ENCODE measurements around the gene S100A7. TPM values are rescaled to one million over a fixed set of nuclear protein-coding genes. Genes with fewer than 3 reads are reported as not detected.
"Not testable (repeated sequence)": the region's sequence is repeated elsewhere in the genome, so short reads cannot be mapped to it uniquely, and the experiment has no call there.

Gene S100A7
- polyA plus RNA-seq, 5 donors: not detected

DNA sequence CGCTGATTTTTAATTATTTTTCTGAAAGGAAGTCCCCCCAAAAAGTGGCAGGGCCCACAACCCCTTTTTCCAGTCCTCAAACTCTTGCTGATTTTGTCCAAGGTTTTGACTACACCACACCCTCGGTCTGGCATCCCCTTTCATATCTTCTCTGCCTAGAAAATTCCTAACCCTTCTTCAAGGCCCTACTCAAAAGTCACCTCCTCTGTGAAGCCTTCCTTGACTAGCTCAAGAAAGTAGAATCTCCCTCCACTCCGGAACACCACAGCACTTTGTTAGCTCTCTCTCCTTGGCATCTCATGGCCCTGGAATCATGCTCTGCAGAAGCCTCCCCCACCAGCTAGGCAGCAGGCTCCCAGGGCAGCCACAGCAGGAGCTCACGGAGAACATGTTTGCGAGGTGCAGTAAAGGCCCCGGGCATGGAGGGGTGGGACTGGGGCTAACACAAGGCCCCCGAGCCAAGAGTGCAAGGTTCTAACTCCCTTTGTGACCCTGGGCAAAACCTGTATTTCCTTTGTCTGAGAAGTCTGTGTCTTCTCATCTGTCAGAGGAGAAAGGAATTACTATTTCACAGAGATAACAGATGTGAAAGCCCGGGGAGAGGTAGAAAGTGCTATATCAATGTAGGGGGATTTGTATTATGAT is 17.7 kb upstream of the S100A7 start:
- no peak for DNase-seq

DNA sequence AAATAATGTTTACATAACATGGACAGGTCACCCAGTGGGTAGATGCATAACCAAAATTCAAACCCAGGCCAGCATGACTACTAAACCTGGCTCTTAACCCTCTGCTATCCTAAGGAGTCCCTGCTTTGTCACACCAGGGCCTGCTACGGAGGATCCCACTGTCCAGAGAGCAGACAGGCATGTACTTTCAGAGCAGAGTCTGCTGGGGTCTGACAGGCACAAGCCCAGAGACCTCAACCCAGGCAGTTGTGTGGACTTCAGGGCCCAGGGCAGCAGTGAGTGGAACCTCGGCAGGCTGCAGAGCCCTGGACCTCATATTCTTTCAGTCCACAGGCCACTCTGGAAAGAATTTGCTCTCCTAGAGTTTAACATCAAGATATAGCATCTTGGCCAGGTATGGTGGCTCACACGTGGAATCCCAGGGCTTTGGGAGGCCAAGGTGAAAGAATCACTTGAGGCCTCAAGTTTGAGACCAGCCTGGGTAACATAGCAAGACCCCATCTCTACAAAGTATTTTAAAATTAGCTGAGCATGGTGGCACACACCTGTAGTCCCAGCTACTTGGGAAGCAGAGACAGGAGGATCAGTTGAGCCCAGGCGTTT is 16.1 kb upstream of the S100A7 start:
- DNase-seq: no peak

DNA sequence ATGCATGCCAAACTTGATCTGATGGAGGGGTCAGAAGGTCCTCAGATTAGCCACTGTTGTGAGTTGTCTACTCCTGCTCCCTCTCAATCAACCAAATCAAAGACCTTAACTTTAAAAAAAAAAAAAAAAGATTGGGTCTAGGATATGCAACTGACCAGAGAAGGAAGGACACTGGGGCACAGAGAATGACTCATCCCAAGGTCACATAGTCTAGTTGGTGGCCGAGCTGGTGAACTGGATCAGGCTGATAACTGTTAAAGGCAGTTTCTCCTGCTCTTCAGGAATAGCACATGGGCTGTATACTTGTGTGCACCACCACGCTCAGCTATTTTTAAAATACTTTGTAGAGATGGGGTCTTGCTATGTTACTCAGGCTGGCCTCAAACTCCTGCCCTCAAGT is 14.8 kb upstream of the S100A7 start:
- no peak for DNase-seq

DNA sequence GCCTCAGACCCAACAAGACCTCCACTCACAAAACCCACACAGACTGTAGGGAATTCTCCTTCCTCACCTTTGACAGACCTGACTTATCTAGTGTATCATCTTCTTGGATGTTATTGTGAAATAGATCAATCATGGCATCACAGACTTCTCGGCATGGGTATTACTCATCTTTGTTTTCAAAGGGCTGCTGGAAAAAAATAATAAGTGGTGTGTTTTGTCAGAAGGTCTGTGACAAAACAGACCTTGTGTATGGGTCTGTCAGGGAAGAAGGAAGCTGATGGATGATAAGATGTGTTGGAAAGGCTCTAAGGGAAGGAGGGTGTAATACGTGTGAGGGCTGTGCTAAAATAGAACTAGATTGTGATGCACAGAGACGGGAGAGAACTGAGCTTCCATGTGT is 13.9 kb upstream of the S100A7 start:
- DNase-seq: no peak

DNA sequence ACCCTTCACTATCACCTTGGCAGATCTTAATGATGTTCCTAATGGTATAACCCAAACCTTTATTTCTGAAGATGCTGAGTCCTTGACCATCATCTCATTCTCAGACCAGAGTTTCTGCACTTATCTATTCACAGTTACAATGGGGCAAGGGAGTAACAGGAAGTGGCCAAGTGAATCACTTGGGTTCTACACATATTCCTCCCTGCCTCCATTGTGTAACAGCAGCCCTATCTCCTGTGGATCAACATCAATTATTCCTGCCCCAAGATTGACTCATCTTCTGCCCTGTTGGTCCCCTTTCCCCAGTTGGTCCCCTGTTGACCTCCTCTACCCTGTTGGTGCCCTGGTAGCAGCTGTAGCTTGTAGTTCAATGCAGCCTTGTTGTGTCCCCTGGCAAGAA is 10.3 kb upstream of the S100A7 start:
- DNase-seq: no peak

DNA sequence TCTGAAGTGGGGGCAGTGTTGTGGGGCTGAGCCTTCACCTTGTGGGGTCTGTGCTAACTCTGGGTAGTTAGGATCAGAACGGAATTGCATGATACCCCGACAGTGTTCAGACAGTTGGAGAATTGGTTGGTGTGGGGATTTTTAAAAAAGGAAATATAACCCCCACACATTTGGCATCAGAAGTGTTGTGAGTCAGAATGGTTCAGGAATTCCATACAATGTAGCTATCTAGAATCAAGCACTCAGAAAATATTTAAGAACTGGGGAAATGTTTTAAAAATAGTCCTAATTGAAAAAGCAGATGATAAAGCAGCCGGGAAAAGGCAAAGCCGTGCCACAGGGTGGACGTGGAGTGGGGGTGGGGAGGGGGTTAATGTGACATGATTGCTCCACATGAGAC is 6.5 kb upstream of the S100A7 start:
- no peak for DNase-seq

DNA sequence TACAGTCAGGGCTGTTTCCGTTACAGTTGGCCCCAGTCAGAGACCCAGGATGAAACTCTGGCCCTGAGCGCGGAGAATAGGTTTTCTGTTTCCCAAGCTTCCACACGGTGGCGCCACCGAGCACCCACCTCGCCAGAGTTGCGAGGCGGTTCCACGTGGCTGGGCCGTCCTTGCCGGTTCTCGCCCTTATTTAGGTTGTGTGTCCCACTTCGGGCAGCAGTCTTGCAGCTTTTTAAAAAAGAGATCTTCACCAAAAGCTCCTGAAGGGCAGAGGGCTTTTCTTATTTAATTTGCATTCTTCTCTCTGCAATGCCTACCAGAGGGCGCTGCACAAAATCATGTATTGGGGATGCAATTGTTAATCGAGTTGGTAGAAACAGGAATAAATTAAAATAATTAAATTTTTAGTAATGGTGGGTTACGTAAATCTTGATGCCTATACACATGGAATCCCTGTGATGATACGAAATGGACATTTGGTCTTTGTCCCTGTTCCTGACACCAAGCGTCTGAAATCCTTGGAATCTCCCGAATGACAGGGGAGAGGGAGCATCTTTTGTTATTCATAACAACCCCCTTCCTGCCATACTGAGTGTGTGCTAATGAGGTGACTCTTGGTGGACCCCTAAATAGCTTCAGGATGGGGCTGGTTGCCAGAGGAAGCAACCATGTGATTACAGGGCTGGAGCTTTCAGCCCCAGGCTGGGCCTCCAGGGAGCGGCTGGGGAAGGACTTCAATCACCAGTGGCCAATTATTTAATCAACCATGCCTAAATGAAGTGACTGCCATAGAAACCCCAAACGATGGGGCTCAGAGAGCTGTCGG is 5.6 kb upstream of the S100A7 start:
- peak in 1 of 2 donors; percentile 27 for DNase-seq

DNA sequence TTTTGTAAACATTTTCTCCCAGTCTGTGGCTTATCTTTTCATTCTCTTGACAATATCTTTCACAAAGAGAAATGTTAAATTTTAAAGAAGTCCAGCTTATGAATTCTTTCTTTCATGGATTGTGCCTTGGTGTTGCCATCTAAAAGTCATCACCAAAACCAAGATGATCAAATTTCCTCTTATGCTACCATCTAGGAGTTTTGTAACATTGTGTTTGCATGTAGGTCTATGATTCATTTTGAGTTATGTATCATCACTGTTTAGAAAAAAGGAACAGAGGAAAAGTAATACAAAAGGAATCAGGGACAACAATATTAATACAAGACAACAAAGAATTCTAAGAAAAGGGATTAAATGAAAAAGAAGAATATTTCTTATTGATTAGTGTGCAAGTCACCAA is 2.3 kb upstream of the S100A7 start:
- DNase-seq: not testable (repeated sequence)

DNA sequence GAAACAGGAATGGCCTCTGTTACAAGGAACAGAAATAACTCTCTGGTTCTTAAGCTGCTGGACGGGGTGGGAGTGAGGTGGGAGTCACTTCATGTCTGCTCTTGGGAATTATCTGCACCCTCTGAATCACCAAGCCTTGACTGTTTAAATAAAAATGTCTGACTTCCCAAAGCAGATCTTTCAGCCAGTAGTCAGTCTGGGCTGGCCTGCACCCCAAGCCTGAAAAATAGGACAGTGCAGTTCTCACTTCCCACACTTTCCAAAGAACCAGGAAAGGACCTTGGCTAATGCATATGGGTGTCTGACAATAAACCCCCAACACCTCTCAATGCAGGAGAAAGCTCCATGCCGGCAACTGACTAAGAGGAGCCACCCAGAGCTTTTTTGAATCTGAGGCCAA is 796 bp downstream of the S100A7 start:
- no peak for DNase-seq

DNA sequence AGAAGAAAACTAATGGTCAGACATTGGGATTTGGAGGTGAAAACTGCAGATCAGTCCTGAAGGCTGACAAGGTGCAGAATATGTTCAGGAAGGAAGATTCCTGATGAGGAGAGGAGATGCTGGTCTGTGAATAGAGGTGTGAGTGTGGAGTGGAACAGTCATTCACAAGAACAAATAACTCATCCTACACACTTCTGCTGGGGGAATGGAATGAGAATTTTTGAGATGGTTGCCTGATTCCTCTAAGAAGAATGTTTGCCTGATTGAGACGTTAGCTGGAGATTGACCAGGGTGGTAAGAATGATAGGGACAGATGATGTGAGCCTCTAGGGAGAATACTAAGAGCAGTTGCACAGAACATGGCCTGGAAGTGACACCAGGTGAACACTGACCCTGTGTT is 4.1 kb downstream of the S100A7 start:
- DNase-seq: no peak

DNA sequence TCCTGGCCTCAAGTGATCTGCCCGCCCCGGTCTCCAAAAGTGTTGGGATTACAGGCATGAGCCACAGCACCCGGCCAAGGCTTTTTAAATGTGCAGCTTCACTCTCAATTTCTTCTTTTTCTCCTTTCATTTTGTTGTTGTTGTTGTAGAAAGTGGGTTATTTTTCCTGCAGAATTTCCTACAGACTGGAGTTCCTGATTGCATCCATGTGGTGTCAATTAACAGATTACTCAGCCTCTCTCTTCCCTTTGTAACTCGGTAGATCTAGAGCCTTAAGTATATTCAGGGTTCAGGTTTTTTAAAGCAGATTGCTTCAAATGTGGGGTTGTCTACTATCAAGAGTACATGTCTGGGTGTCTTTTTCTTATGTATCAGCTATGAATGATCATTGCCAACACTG is 11.6 kb downstream of the S100A7 start:
- DNase-seq: not testable (repeated sequence)

DNA sequence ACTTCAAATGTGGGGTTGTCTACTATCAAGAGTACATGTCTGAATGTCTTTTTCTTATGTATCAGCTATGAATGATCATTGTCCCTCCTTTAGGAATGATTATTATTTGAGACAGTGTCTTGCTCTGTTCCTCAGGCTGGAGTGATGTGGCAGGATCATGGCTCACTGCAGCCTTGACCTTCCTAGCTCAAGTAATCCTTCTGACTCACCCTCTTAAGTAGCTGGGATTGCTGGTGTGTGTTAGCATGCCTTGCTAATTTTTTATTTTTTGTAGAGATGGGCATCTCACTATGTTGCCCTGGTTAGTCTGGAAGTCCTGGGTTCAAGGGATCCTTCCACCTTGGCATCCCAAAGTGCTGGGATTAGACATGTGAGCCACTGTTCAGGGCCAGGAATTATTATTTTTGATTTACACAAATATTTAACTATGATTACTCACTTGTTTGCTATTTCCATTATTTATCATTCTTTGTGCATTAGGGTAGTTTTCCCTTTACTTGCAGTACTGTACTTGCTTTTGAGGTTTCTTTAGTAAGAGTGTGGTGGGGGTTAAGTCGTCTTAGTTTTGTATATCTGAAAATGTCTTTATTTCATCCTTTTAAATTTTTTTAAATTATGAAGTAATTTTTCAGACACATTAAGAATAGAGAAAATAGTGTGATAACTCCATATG is 12.8 kb downstream of the S100A7 start:
- DNase-seq: no peak

DNA sequence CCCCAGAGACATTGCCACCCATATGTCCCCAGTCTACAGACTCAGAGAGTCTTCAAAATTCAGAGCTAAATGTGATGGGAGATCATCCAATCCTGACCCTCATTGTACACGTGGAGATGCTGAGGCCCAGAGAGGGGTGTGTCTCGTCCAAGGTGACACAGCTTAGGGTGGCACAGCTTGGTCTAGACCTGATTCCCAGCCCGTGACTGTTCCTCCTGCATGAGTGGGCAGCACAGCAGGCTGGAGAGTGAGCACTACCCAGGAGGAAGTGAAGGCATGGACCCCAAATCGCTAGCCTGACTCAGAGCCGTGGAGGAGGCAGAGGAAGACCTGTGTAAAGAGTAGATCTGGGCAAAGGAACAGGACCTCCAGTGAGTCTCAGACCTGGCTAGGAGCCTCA is 16.4 kb downstream of the S100A7 start:
- no peak for DNase-seq

DNA sequence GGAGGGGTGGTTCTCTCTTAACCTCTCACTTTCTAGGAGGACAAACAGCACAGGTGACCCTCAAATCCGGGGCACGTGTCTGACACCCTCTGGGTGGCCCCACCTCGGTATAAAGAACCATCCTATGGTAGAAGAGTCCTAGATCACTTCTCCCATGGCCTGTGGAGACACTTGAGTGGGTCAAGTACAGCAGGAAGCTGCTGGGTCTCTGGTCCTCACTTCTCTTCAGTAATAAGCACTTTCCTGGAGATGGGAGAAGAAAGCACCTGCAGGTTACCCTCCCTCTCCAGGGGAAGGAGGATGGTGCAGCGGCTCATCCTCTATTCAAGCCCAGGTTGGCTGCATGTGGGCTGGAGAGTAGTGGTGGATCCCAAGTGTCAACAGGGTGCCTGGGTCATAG is 17.0 kb downstream of the S100A7 start:
- no peak for DNase-seq

DNA sequence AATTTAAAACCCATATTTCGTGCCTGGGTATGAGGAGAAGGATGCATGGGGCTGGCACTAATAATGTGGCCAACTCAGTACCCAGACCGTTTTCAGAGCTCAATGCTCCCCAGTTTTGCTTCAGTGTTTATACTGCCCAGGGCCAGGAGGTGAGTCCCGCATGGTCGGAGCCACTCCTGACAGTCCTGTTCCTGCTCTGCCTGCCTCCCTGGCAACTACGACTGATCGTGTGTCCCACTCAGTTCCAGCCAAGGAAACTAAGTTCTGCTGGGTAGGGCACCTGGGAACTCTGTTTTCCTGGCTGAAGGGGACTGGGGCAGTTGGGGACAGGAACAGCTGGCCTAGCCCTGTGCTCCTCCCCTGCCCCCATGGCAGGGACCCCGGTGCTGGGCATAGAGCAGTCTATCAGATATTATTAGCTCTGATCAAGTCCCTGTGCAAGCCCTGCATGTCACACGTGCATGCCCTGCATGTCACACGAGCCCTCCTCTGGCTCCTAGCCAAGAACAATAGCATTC is 19.2 kb downstream of the S100A7 start:
- DNase-seq: no peak

DNA sequence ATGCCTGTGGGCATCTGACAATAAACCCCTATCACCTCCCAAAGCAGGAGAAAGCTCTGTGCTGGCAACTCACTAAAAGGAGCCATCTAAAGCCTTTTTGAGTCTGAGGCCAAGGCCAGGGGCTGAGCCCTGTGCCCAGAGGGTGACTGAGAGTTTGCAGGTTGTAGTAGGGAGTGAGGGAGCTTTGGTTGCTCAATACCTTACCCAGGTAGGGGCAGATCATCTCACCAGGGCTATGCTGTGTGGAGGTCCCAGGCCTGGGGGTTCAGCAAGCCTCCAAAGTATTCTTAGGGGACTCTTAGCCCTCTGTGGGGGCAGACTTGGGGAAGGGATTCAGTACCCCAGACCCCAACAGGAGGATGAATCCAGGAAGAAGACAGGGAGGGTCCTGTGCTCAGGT is 21.2 kb downstream of the S100A7 start:
- DNase-seq: no peak

DNA sequence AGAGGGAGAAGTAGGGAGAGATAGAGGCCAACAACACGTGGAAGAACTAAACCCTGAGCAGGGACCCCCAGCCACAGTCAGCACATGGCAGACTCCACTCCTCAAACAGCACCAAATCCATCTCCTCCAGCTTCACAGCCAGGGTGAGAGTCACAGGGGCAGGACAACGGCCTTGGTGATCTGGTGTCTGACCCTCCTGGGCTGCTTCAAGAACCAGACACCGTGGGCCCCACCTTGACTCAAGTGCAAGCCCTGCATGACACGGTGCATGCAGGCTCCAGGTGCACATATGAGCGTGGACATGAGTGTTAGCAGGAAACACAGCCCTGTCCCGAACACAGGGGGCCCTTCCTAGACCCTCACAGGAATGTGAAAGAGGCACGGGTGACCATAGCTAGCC is 21.9 kb downstream of the S100A7 start:
- no peak for DNase-seq

DNA sequence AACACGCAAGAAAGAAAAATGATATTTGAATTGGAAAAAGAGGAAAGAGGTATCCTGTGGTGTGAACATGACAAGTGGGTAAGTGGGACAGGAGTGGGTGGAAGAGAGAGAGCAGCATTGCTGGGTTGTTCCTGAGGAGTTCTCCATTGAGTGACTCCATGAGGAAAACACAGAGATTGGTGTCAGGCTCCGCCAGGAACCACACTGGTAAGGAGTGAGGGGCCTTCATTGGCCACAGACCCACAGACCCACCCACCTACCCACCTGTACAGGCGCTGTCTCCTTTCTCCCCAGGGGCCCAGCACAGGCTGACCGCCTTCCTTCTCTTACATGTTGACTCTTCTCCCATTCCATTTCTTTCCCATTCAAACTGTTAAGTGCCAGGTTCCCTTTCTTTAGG is 23.2 kb downstream of the S100A7 start:
- no peak for DNase-seq

DNA sequence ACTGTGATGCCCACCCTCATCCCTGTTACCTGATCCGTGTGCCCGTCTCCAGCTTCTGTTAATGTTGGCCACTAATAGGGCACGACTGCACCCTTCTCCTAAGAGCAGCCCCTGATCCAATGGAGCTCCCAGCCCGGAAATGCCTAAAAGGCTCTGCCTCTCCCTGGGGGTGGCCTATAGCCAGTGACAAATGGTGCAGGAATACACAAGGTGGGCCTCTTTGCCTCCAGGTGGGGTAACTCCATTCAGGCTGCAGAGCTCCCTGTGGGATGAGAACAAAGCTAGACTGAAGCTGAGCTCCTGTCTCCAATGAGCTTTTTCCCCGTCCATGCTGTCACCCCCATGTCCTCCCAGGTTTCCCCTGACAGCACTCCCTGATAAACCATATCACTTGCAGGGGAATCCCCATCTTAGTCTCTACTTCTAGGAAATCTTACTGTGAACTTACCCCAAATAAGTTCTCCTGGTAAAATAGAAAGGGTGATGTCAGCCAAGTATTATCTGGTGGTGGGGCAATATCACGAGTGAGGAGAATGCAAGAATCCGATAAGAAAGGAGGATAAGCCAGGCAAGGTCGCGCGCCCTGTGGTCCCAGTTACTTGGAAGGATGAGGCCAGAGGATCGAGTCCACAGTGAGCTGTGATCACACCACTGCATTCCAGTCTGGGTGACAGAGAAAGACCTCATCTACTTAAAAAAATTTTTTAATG is 25.6 kb downstream of the S100A7 start:
- no peak for DNase-seq

DNA sequence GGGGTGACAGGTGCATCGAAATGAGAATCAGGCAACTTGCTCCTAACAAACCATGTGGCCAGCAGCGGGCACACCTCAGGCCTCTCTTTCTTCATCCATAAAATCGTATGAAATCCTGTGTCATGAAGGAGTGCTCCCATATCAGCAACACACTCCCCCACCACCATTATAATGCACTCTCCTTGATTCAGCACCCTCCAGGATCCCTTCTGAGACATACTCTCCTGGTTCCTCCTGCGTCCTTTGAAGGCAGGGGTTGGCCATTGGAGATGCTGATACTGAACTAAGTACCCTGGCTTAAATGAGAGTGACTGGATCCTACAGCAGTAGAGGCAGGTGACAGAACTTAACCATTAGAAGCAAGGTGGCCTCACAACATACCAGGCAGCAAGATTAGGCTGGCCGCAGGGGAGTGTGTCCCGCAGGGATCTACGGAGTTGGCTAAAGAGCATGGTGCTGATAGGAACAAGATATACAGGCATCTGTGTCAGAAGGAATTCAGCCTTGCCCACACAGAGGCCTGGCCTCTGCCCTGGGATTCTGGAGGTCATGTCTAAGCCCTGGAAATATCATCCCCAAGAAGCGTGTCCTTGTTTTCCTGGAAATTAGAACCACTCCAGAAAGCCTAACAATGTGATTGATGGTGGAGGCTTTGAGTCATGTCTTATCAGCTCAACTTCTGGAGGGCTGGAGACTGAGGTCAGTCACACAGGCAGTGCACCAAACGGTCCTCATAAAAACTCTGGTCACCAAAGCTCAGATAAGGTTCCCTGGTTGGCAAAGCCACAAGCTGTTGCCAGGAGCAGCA is 27.4 kb downstream of the S100A7 start:
- no peak for DNase-seq

DNA sequence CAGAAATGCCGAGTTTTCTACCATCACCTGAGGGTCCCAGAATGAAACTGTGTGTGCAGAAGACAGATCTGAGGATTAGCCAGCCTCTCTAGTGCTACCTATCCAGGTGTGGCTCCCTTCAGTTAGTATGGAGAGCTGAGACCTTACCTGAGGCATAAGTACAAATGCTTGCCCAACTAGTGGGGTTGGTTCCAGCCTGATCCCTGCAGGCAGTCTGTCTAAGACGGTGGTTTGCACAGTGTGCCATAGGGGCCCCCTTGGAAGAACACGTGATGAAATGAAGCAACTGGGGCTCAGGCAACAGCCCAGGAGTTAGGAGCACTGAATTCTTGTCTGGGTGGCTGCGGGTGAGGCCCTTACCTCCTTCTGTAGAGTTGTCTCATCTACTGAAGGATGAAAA is 28.5 kb downstream of the S100A7 start:
- DNase-seq: no peak
